CD14-positive monocyte (primary cell): ENCODE results near the gene PEA15. TPM values are rescaled to one million over a fixed set of nuclear protein-coding genes. Genes with fewer than 3 reads are reported as not detected.

Experiments
- DNase-seq, 3 donors: peaks; one replicate each; pipeline ENCODE4 v3.0.0-alpha.2; 2011 to 2022
- H2AFZ ChIP-seq: 2 replicates; pipeline ENCODE4 v1.6.0; 2012; ENCODE audit warnings: mild to moderate bottlenecking, low read depth, low read length, inconsistent platforms; ENCODE audit not compliant: insufficient read depth, poor library complexity, severe bottlenecking
- H3K27ac ChIP-seq, 2 donors: 1 replicate in 1 of 2; 2 replicates in 1 of 2; pipeline ENCODE4 v1.5.1; 2012 to 2013; ENCODE audit warnings: low read length in 2 of 2, control low read depth in 1 of 2, inconsistent platforms in 1 of 2, low read depth in 1 of 2, mild to moderate bottlenecking in 1 of 2
- H3K27me3 ChIP-seq, 2 donors: one replicate each; pipeline versions ENCODE4 v1.6.0 to v1.6.1; 2011 to 2013; ENCODE audit warnings: low read length in 2 of 2; ENCODE audit not compliant: control insufficient read depth in 2 of 2, insufficient read depth in 2 of 2
- H3K36me3 ChIP-seq, 2 donors: replicated peaks in 1 of 2; 1 replicate in 1 of 2; 2 replicates in 1 of 2; pipeline versions ENCODE4 v1.5.1 to v1.6.1; 2012 to 2013; ENCODE audit warnings: low read length in 2 of 2, control low read depth in 1 of 2, inconsistent platforms in 1 of 2, mild to moderate bottlenecking in 1 of 2; ENCODE audit not compliant: insufficient read depth in 2 of 2, control insufficient read depth in 1 of 2
- H3K4me1 ChIP-seq, 2 donors: 1 replicate in 1 of 2; 2 replicates in 1 of 2; pipeline versions ENCODE4 v1.5.1 to v1.6.1; 2012 to 2013; ENCODE audit warnings: low read length in 2 of 2, control low read depth in 1 of 2, inconsistent platforms in 1 of 2, mild to moderate bottlenecking in 1 of 2, moderate library complexity in 1 of 2; ENCODE audit not compliant: insufficient read depth in 2 of 2, control insufficient read depth in 1 of 2
- H3K4me2 ChIP-seq: replicated peaks from 2 replicates; pipeline ENCODE3; 2012; ENCODE audit warnings: low read length, moderate library complexity, mild to moderate bottlenecking; ENCODE audit not compliant: poor library complexity, severe bottlenecking; ENCODE audit errors: extremely low read depth
- H3K4me3 ChIP-seq, 3 experiments: fragments of 200-600 bp in 1 of 3; sonication (generic) in 1 of 3; replicated peaks in 1 of 3; 1 replicate in 2 of 3; 2 replicates in 1 of 3; pipeline ENCODE4 v1.5.1; 2011 to 2013; ENCODE audit warnings: low read length in 3 of 3, mild to moderate bottlenecking in 3 of 3, control low read depth in 2 of 3, low read depth in 2 of 3, inconsistent platforms in 1 of 3, moderate library complexity in 1 of 3
- H3K79me2 ChIP-seq: 2 replicates; pipeline ENCODE4 v1.6.0; 2012; ENCODE audit warnings: mild to moderate bottlenecking, control low read depth, inconsistent platforms, low read length, moderate library complexity; ENCODE audit not compliant: insufficient read depth
- H3K9ac ChIP-seq: 2 replicates; pipeline ENCODE4 v1.6.0; 2017; ENCODE audit warnings: low read length, mild to moderate bottlenecking; ENCODE audit not compliant: insufficient read depth, poor library complexity, severe bottlenecking
- H3K9me3 ChIP-seq, 2 donors: replicated peaks in 1 of 2; 1 replicate in 1 of 2; 2 replicates in 1 of 2; pipeline versions ENCODE4 v1.5.1 to v1.6.1; 2012 to 2013; ENCODE audit warnings: low read length in 2 of 2, control low read depth in 1 of 2; ENCODE audit not compliant: control insufficient read depth in 1 of 2, insufficient read depth in 1 of 2
- H4K20me1 ChIP-seq: 2 replicates; pipeline ENCODE4 v1.6.0; 2012; ENCODE audit warnings: mild to moderate bottlenecking, low read length, control low read depth, moderate library complexity; ENCODE audit not compliant: insufficient read depth
- H3K27ac Mint-ChIP-seq, 7 donors: one replicate each; pipeline ENCODE4 v1.8.0; 2020; ENCODE audit warnings: mild to moderate bottlenecking in 7 of 7, mixed read lengths in 7 of 7, moderate library complexity in 6 of 7, inconsistent platforms in 2 of 7
- H3K27me3 Mint-ChIP-seq, 3 donors: one replicate each; pipeline ENCODE4 v1.8.0; 2021 to 2022; ENCODE audit warnings: low read depth in 3 of 3, mild to moderate bottlenecking in 3 of 3, mixed read lengths in 3 of 3, moderate library complexity in 3 of 3, inconsistent platforms in 1 of 3
- H3K36me3 Mint-ChIP-seq, 2 donors: one replicate each; pipeline ENCODE4 v1.8.0; 2020; ENCODE audit warnings: mixed read lengths in 2 of 2, inconsistent platforms in 1 of 2, mild to moderate bottlenecking in 1 of 2
- H3K4me1 Mint-ChIP-seq: one replicate; pipeline ENCODE4 v1.8.0; 2020; ENCODE audit warnings: mild to moderate bottlenecking, mixed read lengths
- H3K4me3 Mint-ChIP-seq, 2 donors: one replicate each; pipeline ENCODE4 v1.8.0; 2020; ENCODE audit warnings: mild to moderate bottlenecking in 2 of 2, mixed read lengths in 2 of 2, moderate library complexity in 1 of 2
- H3K9me3 Mint-ChIP-seq, 7 donors: one replicate each; pipeline ENCODE4 v1.8.0; 2020 to 2022; ENCODE audit warnings: mixed read lengths in 7 of 7, mild to moderate bottlenecking in 6 of 7, moderate library complexity in 6 of 7, inconsistent platforms in 2 of 7
- CTCF ChIP-seq: fragments of 200-600 bp; IDR thresholded peaks from one replicate; pipeline ENCODE4 v1.8.0; 2022; ENCODE audit warnings: antibody characterized with exemption, mild to moderate bottlenecking
- WGBS: methylation state at CpG from one replicate; pipeline ENCODE4 v1.1.5; 2013; ENCODE audit warnings: missing lambda C conversion rate; ENCODE audit not compliant: insufficient coverage; 5-methylcytosine and 5-hydroxymethylcytosine counted together
- intact Hi-C, 2 donors: fragments of 100-400 bp; cut with micrococcal nuclease; formaldehyde crosslinking; loops; one replicate each; pipeline versions ENCODE4 v1.15.0 to v1.15.1; 2023
- polyA plus RNA-seq, 3 donors: library from polyadenylated mRNA; depleted of rRNA in 1 of 3; unstranded in 2 of 3; stranded (reverse) in 1 of 3; fragments of 300-500 nt in 2 of 3; fragments of >200 nt in 1 of 3; fragmentation: Illumina TruSeq in 2 of 3; gene quantifications; 1 replicate in 2 of 3; 2 replicates in 1 of 3; pipeline ENCODE4 v1.2.3, GENCODE V29; 2012 to 2021

Gene PEA15
- polyA plus RNA-seq, 3 donors = 23.6 to 163 (median 38.1) TPM

GRCh38 chr1:160222546-160222945 lies 17.4 kb downstream of the PEA15 start:
- Mint-ChIP-seq H3K4me3 (no peak overlapping the region), H3K27ac (no peak overlapping the region), H3K27me3 (no peaks in the 10 kb centered on the region), H3K9me3 (no peaks in the 10 kb centered on the region), H3K36me3 (peaks cover 38 to 76% of the 10 kb centered on the region in 2 donors), H3K4me1 (no peaks in the 10 kb centered on the region)
- H3K79me2 ChIP-seq = no peaks in the 10 kb centered on the region
- no peak overlapping the region for H3K4me3 ChIP-seq
- H3K9me3 ChIP-seq = no peaks in the 10 kb centered on the region
- H3K27me3 ChIP-seq = no peaks in the 10 kb centered on the region
- no peak overlapping the region for H2AFZ ChIP-seq
- H3K36me3 ChIP-seq = peaks cover 99 to 100% of the 10 kb centered on the region in 2 donors
- no peak overlapping the region for H3K4me2 ChIP-seq
- H3K27ac ChIP-seq = no peak overlapping the region
- DNase-seq = no peak
- no peak for TF ChIP-seq CTCF
- WGBS = no CpG with 5 or more reads among the region's 3 CpGs
- H3K4me1 ChIP-seq = no peaks in the 10 kb centered on the region
- no peak overlapping the region for H3K9ac ChIP-seq
- H4K20me1 ChIP-seq = peaks cover 6% of the 10 kb centered on the region
- intact Hi-C loops = no loop called here

GRCh38 chr1:160224606-160225005 lies 19.4 kb downstream of the PEA15 start:
- H3K27ac Mint-ChIP-seq = no peak overlapping the region

More at GRCh38 chr1:160224606-160225005, 19.4 kb downstream of the PEA15 start:
- Mint-ChIP-seq H3K36me3 (peaks cover 34 to 75% of the 10 kb centered on the region in 2 donors), H3K4me1 (no peaks in the 10 kb centered on the region), H3K27me3 (no peaks in the 10 kb centered on the region), H3K9me3 (no peaks in the 10 kb centered on the region), H3K4me3 (no peak overlapping the region)
- Histone ChIP-seq H3K4me2 (no peak overlapping the region), H3K27me3 (no peaks in the 10 kb centered on the region), H3K79me2 (no peaks in the 10 kb centered on the region), H2AFZ (no peak overlapping the region), H3K4me3 (no peak overlapping the region), H4K20me1 (peaks cover 6% of the 10 kb centered on the region), H3K27ac (no peak overlapping the region), H3K9ac (no peak overlapping the region), H3K36me3 (peaks cover 97 to 100% of the 10 kb centered on the region in 2 donors), H3K4me1 (no peaks in the 10 kb centered on the region), H3K9me3 (no peaks in the 10 kb centered on the region)
- no peak for DNase-seq
- WGBS = 97% methylated on average over 2 of the region's 2 CpGs
- no peak for TF ChIP-seq CTCF
- intact Hi-C loops = no loop called here
